K562 (cell line): ENCODE results near the gene SPATA31C2. TPM values are rescaled to one million over a fixed set of nuclear protein-coding genes. Genes with fewer than 3 reads are reported as not detected.

Experiments
- ATAC-seq: fragments of 200-7000 bp; cut with Tn5 transposase; 3 replicates; pipeline ENCODE4 v1.9.1; 2020; ENCODE audit warnings: moderate library complexity
- BruUV-seq: library from RNA; stranded (reverse); fragments of 400-500 nt; replicated peaks from 2 replicates; lab custom pipeline; 2021; lab: Mats Ljungman, UMichigan
- CTCF ChIA-PET: fragments of 300-600 bp; formaldehyde crosslinking; extraction: SDS; loops from one replicate; lab custom pipeline; 2021; ENCODE audit warnings: low intra/inter-chr PET ratio; lab: Yijun Ruan, JAX
- POLR2A ChIA-PET: fragments of 300-600, 350-650 bp; sonication (Branson Sonifier 250); formaldehyde crosslinking; extraction: SDS; loops from one replicate; lab custom pipeline; 2021; ENCODE audit warnings: antibody characterized with exemption, inconsistent platforms; lab: Yijun Ruan, JAX
- DNase-seq, 4 experiments: peaks; one replicate each; pipeline versions ENCODE4 v3.0.0 to v3.0.0-alpha.2; 2011 to 2018; ENCODE audit warnings: low spot score in 3 of 4, mixed read lengths in 3 of 4; ENCODE audit errors: extremely low read depth in 1 of 4
- FAIRE-seq: peaks from 2 replicates; lab custom pipeline; 2011; peaks lifted over from hg19 to GRCh38; lab: Jason Lieb, UNC
- H2AFZ ChIP-seq: 2 replicates; pipeline ENCODE4 v1.6.0; 2011; ENCODE audit warnings: low read depth, low read length, control low read depth, inconsistent platforms
- H3K27ac ChIP-seq: fragments of 200-600 bp; 3 replicates; pipeline ENCODE4 v1.8.0; 2011; ENCODE audit warnings: low read depth, mild to moderate bottlenecking, control low read depth, inconsistent platforms, low read length, moderate library complexity, mixed read lengths; ENCODE audit errors: extremely low read depth
- H3K27me3 ChIP-seq, 2 experiments: fragments of 300-600 bp in 1 of 2; 2 replicates in 1 of 2; 3 replicates in 1 of 2; pipeline versions ENCODE4 v1.6.0 to v1.8.0; 2011; ENCODE audit warnings: inconsistent platforms in 2 of 2, low read length in 2 of 2, mild to moderate bottlenecking in 1 of 2, mixed read lengths in 1 of 2, moderate library complexity in 1 of 2; ENCODE audit not compliant: control insufficient read depth in 2 of 2, insufficient read depth in 2 of 2
- H3K36me3 ChIP-seq: fragments of 300-600 bp; 3 replicates; pipeline ENCODE4 v1.8.0; 2011; ENCODE audit warnings: mild to moderate bottlenecking, low read length, inconsistent platforms; ENCODE audit not compliant: control insufficient read depth, insufficient read depth
- H3K4me1 ChIP-seq, 2 experiments: fragments of 200-600 bp in 1 of 2; replicated peaks in 1 of 2; 2 replicates in 1 of 2; 3 replicates in 1 of 2; pipeline versions ENCODE4 v1.5.1 to v1.8.0; 2011; ENCODE audit warnings: inconsistent platforms in 2 of 2, low read length in 2 of 2, mild to moderate bottlenecking in 1 of 2, mixed read lengths in 1 of 2, moderate library complexity in 1 of 2; ENCODE audit not compliant: control insufficient read depth in 2 of 2, insufficient read depth in 2 of 2
- H3K4me2 ChIP-seq: 2 replicates; pipeline ENCODE4 v1.6.1; 2011; ENCODE audit warnings: low read length, control low read depth, inconsistent platforms, mixed read lengths; ENCODE audit not compliant: insufficient read depth
- H3K4me3 ChIP-seq: fragments of 200-600 bp; sonication (generic), shearing (Covaris generic); 2 replicates; pipeline ENCODE4 v1.5.1; 2016; ENCODE audit warnings: control low read depth, inconsistent platforms
- H3K79me2 ChIP-seq: fragments of 200-600 bp; 3 replicates; pipeline ENCODE4 v1.8.0; 2011; ENCODE audit warnings: low read length, inconsistent platforms; ENCODE audit not compliant: control insufficient read depth, insufficient read depth
- H3K9ac ChIP-seq, 2 experiments: 2 replicates each; pipeline versions ENCODE4 v1.6.0 to v1.6.1; 2011; ENCODE audit warnings: low read depth in 2 of 2, low read length in 2 of 2, control low read depth in 1 of 2, inconsistent platforms in 1 of 2, mild to moderate bottlenecking in 1 of 2, mixed read lengths in 1 of 2; ENCODE audit not compliant: insufficient read depth in 1 of 2
- H3K9me1 ChIP-seq: one replicate; pipeline ENCODE4 v1.6.0; 2011; ENCODE audit warnings: inconsistent platforms, mild to moderate bottlenecking, low read length, moderate library complexity; ENCODE audit not compliant: control insufficient read depth, insufficient read depth
- H3K9me3 ChIP-seq: replicated peaks from 2 replicates; pipeline ENCODE4 v1.5.1; 2011; ENCODE audit warnings: low read depth, low read length, inconsistent platforms; ENCODE audit not compliant: control insufficient read depth, insufficient read depth
- H4K20me1 ChIP-seq: replicated peaks from 2 replicates; pipeline ENCODE4 v1.6.1; 2011; ENCODE audit warnings: low read length, inconsistent platforms, mixed read lengths; ENCODE audit not compliant: control insufficient read depth, insufficient read depth
- CBFA2T3 ChIP-seq: fragments of 450-650 bp; IDR thresholded peaks from 2 replicates; pipeline ENCODE4 v1.6.1; 2017
- GATAD2B ChIP-seq: fragments of 450-650 bp; IDR thresholded peaks from 2 replicates; pipeline ENCODE4 v1.6.1; 2017; ENCODE audit warnings: mild to moderate bottlenecking, borderline replicate concordance
- HDAC3 ChIP-seq: fragments of 450-650 bp; IDR thresholded peaks from 2 replicates; pipeline ENCODE4 v1.6.1; 2018; ENCODE audit warnings: borderline replicate concordance, mild to moderate bottlenecking, moderate library complexity; ENCODE audit not compliant: partially characterized antibody
- HMG20A ChIP-seq: fragments of 450-650 bp; formaldehyde crosslinking; conservative IDR thresholded peaks from 2 replicates; pipeline ENCODE4 v1.4.0; 2020; ENCODE audit warnings: mild to moderate bottlenecking, mixed read lengths
- KDM1A ChIP-seq, 2 experiments: fragments of 450-650 bp; IDR thresholded peaks; 2 replicates each; pipeline ENCODE4 v1.6.1; 2016; ENCODE audit warnings: mild to moderate bottlenecking in 2 of 2
- LARP7 ChIP-seq: fragments of 450-650 bp; IDR thresholded peaks from 2 replicates; pipeline ENCODE4 v1.6.1; 2016
- NCOR1 ChIP-seq: fragments of 450-650 bp; IDR thresholded peaks from 2 replicates; pipeline ENCODE4 v1.6.1; 2016; ENCODE audit warnings: mild to moderate bottlenecking, moderate library complexity
- NFE2 ChIP-seq: IDR thresholded peaks from 2 replicates; pipeline ENCODE4 v1.6.1; 2014; ENCODE audit warnings: antibody characterized with exemption, low read depth
- NFIC ChIP-seq: fragments of 450-650 bp; IDR thresholded peaks from 2 replicates; pipeline ENCODE4 v1.6.1; 2017; ENCODE audit warnings: mild to moderate bottlenecking, inconsistent platforms
- RCOR1 ChIP-seq, 2 experiments: IDR thresholded peaks; 2 replicates each; pipeline ENCODE4 v1.6.1; 2012; ENCODE audit warnings: low read depth in 2 of 2, low read length in 2 of 2, borderline replicate concordance in 1 of 2, improper control_type of control experiment in 1 of 2
- SMARCA4 ChIP-seq: fragments of 450-650 bp; IDR thresholded peaks from 2 replicates; pipeline ENCODE4 v1.6.1; 2016
- SOX6 ChIP-seq: fragments of 450-650 bp; IDR thresholded peaks from 2 replicates; pipeline ENCODE4 v1.6.1; 2014; ENCODE audit warnings: mild to moderate bottlenecking
- SUPT5H ChIP-seq: fragments of 450-650 bp; IDR thresholded peaks from 2 replicates; pipeline ENCODE4 v1.6.1; 2016
- ZNF140 ChIP-seq: fragments of 250-450 bp; sonication (Bioruptor Pico); IDR thresholded peaks from 2 replicates; pipeline ENCODE4 v1.8.0; 2021; ENCODE audit warnings: moderate library complexity, mild to moderate bottlenecking, inconsistent platforms
- ZNF184 ChIP-seq: sonication (generic); formaldehyde crosslinking; IDR thresholded peaks from 2 replicates; pipeline ENCODE4 v1.5.0; 2020; ENCODE audit warnings: missing genetic modification reagents
- WGBS: fragments of 100-300 bp; shearing (Covaris generic); methylation state at CpG from one replicate; pipeline ENCODE4 v1.1.6; 2016; ENCODE audit warnings: low coverage, mixed read lengths; ENCODE audit not compliant: insufficient coverage; ENCODE audit errors: missing lambda C conversion rate; 5-methylcytosine and 5-hydroxymethylcytosine counted together
- in situ Hi-C: fragments of 300-500 bp; cut with MboI; formaldehyde crosslinking; loops from 4 replicates; pipeline ENCODE4 v1.15.0; 2018; ENCODE audit warnings: inconsistent platforms, mixed read lengths
- intact Hi-C: fragments of 100-400 bp; cut with micrococcal nuclease; formaldehyde crosslinking; loops from 2 replicates; pipeline ENCODE4 v1.14.2; 2022
- polyA plus RNA-seq, 8 experiments: library from polyadenylated mRNA; depleted of rRNA in 4 of 8; stranded (reverse) in 5 of 8; unstranded in 3 of 8; fragments of >200 nt; fragmentation: Nextera tagmentation in 2 of 8; fragmentation: Illumina TruSeq in 1 of 8; extraction: Ambion mirVana in 2 of 8; extraction: Trizol in 1 of 8; gene quantifications; 2 replicates each; pipeline versions ENCODE4 v1.2.1 to v1.2.3, GENCODE V29; 2011 to 2014; ENCODE audit warnings: inconsistent platforms in 1 of 8, missing spikeins in 1 of 8
- total RNA-seq, 7 experiments: library from RNA; depleted of rRNA in 6 of 7; stranded (reverse); fragments of >200 nt in 6 of 7; fragmentation: Illumina TruSeq in 2 of 7; extraction: Trizol in 2 of 7; gene quantifications; 2 replicates each; pipeline versions ENCODE4 v1.2.1 to v1.2.3, GENCODE V29; 2011 to 2021; ENCODE audit warnings: low replicate concordance in 1 of 7
- TF ChIP-seq, protein P1 (sequence below): sonication (generic); formaldehyde crosslinking; IDR thresholded peaks from 2 replicates; pipeline ENCODE4 v1.8.0; 2022; ENCODE audit warnings: mild to moderate bottlenecking, low read depth, missing genetic modification reagents
- TF ChIP-seq, protein P2 (sequence below): fragments of 450-650 bp; conservative IDR thresholded peaks from 2 replicates; pipeline ENCODE4 v1.6.1; 2016; ENCODE audit warnings: missing genetic modification characterization, low read depth, mild to moderate bottlenecking, missing compliant biosample characterization, moderate library complexity
- TF ChIP-seq, protein P3 (sequence below): sonication (generic); formaldehyde crosslinking; IDR thresholded peaks from 2 replicates; pipeline ENCODE4 v1.8.1; 2023; ENCODE audit warnings: mild to moderate bottlenecking, missing genetic modification reagents, moderate library complexity
- TF ChIP-seq, protein P4 (sequence below): sonication (generic); IDR thresholded peaks from 2 replicates; pipeline ENCODE4 v1.6.1; 2016
- TF ChIP-seq, protein P5 (sequence below): fragments of 250-450 bp; sonication (Bioruptor Pico); IDR thresholded peaks from 2 replicates; pipeline ENCODE4 v1.9.0; 2021; ENCODE audit warnings: mild to moderate bottlenecking

The SPATA31C2 gene
- total and polyA plus RNA-seq, 9 of the 15 experiments (the other 6 are each of a cell fraction or from before 2014, with no cell fraction given), result 0.04 to 0.27 (median 0.16) TPM

DNA sequence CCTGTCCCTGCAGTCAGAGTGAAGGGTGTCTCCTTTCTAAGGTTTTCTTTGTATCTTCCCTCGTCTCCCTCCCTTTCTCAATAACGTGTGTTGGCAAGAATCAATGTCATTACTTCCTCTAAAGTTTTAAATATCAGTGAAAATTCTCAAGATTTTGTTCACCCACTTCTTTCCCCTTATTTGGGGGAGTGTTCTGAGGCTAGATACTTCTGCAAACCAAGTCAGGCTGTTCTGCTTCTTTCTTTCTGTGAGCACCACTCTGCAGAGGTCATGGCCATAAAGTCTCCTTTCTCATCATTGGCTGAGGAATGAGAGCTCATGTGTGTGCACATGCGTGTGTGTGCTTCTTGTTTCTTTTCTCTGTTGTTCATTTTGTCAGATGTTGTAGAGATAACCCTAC is 26.6 kb upstream of the SPATA31C2 start (continued):
- TF ChIP-seq, protein P1, sequence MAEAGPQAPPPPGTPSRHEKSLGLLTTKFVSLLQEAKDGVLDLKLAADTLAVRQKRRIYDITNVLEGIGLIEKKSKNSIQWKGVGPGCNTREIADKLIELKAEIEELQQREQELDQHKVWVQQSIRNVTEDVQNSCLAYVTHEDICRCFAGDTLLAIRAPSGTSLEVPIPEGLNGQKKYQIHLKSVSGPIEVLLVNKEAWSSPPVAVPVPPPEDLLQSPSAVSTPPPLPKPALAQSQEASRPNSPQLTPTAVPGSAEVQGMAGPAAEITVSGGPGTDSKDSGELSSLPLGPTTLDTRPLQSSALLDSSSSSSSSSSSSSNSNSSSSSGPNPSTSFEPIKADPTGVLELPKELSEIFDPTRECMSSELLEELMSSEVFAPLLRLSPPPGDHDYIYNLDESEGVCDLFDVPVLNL (CRISPR knock-in tag), result no peak
- TF ChIP-seq HDAC3 (no peak), ZNF140 (CRISPR knock-in tag) (no peak), SUPT5H (no peak), GATAD2B (no peak)

DNA sequence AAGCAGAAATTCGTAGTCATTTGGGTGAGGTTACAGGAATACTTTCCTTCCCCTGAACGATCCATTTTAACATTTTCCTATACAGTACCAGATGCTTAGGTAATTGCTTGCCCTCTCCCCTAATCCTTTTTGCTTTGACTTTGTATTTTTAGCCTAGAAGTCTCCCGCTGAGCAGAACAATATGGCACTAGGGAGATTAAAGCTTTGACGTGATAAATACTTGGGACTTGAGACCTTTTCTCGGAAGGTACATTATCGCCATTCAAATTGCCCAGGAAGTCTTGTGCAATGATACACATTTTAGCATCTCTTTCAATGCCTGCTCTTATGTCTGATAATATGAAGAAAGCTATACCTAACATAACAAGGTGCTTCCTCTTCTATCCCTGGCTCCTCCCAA is 22.9 kb upstream of the SPATA31C2 start:
- Histone ChIP-seq H3K27ac (no peak overlapping the region), H3K9me1 (no peaks in the 10 kb centered on the region), H3K36me3 (no peaks in the 10 kb centered on the region), H3K27me3 (no peaks in the 10 kb centered on the region), H3K79me2 (no peaks in the 10 kb centered on the region), H3K4me1 (no peaks in the 10 kb centered on the region; a peak in 1 of 5 replicates), H3K9me3 (no peaks in the 10 kb centered on the region), H3K4me2 (no peak overlapping the region), H3K9ac (no peak overlapping the region), H2AFZ (no peak overlapping the region), H3K4me3 (no peak overlapping the region), H4K20me1 (no peaks in the 10 kb centered on the region)
- CTCF ChIA-PET, result interaction anchor here (0.6 kb wide), 1 partner anchor 644 kb away, joined by 3 read pairs; no protein-coding TSS in a partner anchor
- intact Hi-C loops (no loop called here), in situ Hi-C loops (no loop called here)
- POLR2A ChIA-PET, result no interaction called here
- peak; percentile 59 for ATAC-seq
- 4% methylated on average over 6 of the region's 6 CpGs for WGBS
- DNase-seq, result peak in 2 of 4 experiments; percentile 35 to 56
- BruUV-seq, result no TSS peak
- no peak for FAIRE-seq
- TF ChIP-seq NCOR1 (peak; percentile 69), CBFA2T3 (peak; percentile 87), NFE2 (no peak), SMARCA4 (peak; percentile 72; the same call in 1 of the 2 replicates), NFIC (0 out of 2 replicates have a peak, but pooled peaks have one; percentile 27), LARP7 (no peak), ZNF184 (CRISPR knock-in tag) (no peak), KDM1A (IDR thresholded peaks at IDR 0.05) (peak; percentile 12 to 38; a peak in 2 of 4 replicates), RCOR1 (IDR thresholded peaks at IDR 0.05; ENCODE audit: borderline replicate concordance in 1 of 2, low read depth in 2 of 2, low read length in 2 of 2) (0 out of 4 replicates have a peak, but pooled peaks of 1 of the 2 experiments have one; percentile 36), SOX6 (peak; percentile 83), HMG20A (CRISPR knock-in tag) (no peak)
- TF ChIP-seq, protein P2, sequence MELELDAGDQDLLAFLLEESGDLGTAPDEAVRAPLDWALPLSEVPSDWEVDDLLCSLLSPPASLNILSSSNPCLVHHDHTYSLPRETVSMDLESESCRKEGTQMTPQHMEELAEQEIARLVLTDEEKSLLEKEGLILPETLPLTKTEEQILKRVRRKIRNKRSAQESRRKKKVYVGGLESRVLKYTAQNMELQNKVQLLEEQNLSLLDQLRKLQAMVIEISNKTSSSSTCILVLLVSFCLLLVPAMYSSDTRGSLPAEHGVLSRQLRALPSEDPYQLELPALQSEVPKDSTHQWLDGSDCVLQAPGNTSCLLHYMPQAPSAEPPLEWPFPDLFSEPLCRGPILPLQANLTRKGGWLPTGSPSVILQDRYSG, result no peak
- TF ChIP-seq, protein P3, sequence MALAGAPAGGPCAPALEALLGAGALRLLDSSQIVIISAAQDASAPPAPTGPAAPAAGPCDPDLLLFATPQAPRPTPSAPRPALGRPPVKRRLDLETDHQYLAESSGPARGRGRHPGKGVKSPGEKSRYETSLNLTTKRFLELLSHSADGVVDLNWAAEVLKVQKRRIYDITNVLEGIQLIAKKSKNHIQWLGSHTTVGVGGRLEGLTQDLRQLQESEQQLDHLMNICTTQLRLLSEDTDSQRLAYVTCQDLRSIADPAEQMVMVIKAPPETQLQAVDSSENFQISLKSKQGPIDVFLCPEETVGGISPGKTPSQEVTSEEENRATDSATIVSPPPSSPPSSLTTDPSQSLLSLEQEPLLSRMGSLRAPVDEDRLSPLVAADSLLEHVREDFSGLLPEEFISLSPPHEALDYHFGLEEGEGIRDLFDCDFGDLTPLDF (CRISPR knock-in tag), result no peak
- TF ChIP-seq, protein P4, sequence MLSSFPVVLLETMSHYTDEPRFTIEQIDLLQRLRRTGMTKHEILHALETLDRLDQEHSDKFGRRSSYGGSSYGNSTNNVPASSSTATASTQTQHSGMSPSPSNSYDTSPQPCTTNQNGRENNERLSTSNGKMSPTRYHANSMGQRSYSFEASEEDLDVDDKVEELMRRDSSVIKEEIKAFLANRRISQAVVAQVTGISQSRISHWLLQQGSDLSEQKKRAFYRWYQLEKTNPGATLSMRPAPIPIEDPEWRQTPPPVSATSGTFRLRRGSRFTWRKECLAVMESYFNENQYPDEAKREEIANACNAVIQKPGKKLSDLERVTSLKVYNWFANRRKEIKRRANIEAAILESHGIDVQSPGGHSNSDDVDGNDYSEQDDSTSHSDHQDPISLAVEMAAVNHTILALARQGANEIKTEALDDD, result no peak
- TF ChIP-seq, protein P5, sequence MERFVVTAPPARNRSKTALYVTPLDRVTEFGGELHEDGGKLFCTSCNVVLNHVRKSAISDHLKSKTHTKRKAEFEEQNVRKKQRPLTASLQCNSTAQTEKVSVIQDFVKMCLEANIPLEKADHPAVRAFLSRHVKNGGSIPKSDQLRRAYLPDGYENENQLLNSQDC, result no peak
